Sigmoid colon (tissue), 4 donors: ENCODE measurements around the gene ETV1.

Experiments used
- CTCF ChIP-seq, 4 experiments: fragments of 450-650 bp in 3 of 4; fragments of 200-600 bp in 1 of 4; IDR thresholded peaks; one replicate each; pipeline ENCODE4 v1.5.1; 2016 to 2019; ENCODE audit warnings: antibody characterized with exemption in 4 of 4, mild to moderate bottlenecking in 3 of 4, moderate library complexity in 2 of 4
- POLR2A ChIP-seq, 2 donors: fragments of 450-650 bp; IDR thresholded peaks; one replicate each; pipeline ENCODE4 v1.6.1; 2016; ENCODE audit warnings: antibody characterized with exemption in 2 of 2, mild to moderate bottlenecking in 2 of 2, moderate library complexity in 2 of 2
- POLR2AphosphoS5 ChIP-seq, 4 donors: sonication (generic); formaldehyde crosslinking; IDR thresholded peaks; one replicate each; pipeline ENCODE4 v1.6.1; 2017; ENCODE audit warnings: antibody characterized with exemption in 4 of 4

GRCh38 chr7:13844954-13845353 lies 144.5 kb downstream of the ETV1 start:
- TF ChIP-seq CTCF (IDR thresholded peaks at IDR 0.05) (no peak), POLR2A (IDR thresholded peaks at IDR 0.05) (no peak), POLR2AphosphoS5 (IDR thresholded peaks at IDR 0.05) (no peak)
